ENCODE measurements around the gene ARSA.

Gene ARSA

GRCh38 chr22:50605613-50606074 is 22.3 kb downstream of the ARSA start:
- no peaks in the 10 kb centered on the region for H3K36me3 ChIP-seq (ENCODE audit: control insufficient read depth, low read depth, low read length)
- H3K4me1 ChIP-seq (ENCODE audit: control insufficient read depth, low read depth, low read length): no peaks in the 10 kb centered on the region
- H3K9ac ChIP-seq (ENCODE audit: low read length): no peak overlapping the region
- H3K4me3 ChIP-seq (ENCODE audit: low read length): no peak overlapping the region
- H3K9me3 ChIP-seq (ENCODE audit: control insufficient read depth, low read depth, low read length): no peaks in the 10 kb centered on the region
- no peak overlapping the region for H3K27ac ChIP-seq (ENCODE audit: low read length)
- H3K27me3 ChIP-seq (ENCODE audit: control insufficient read depth, insufficient read depth, low read length): peaks cover 19% of the 10 kb centered on the region

- no peaks in the 10 kb centered on the region for H3K9me3 ChIP-seq (ENCODE audit: control insufficient read depth, low read depth, low read length)
- no peak overlapping the region for H3K27ac ChIP-seq (ENCODE audit: low read length)
- no peaks in the 10 kb centered on the region for H3K4me1 ChIP-seq (ENCODE audit: control insufficient read depth, low read depth, low read length)
- H3K27me3 ChIP-seq (ENCODE audit: control insufficient read depth, insufficient read depth, low read length): peaks cover 19% of the 10 kb centered on the region
- no peak overlapping the region for H3K4me3 ChIP-seq (ENCODE audit: low read length)
- H3K36me3 ChIP-seq (ENCODE audit: control insufficient read depth, low read depth, low read length): no peaks in the 10 kb centered on the region
- no peak overlapping the region for H3K9ac ChIP-seq (ENCODE audit: low read length)
Observed at GRCh38 chr22:50605002-50605612, 22.8 kb downstream of the ARSA start.

GRCh38 chr22:50604256-50605001 is 23.5 kb downstream of the ARSA start:
- Histone ChIP-seq H3K27me3 (ENCODE audit: control insufficient read depth, insufficient read depth, low read length) (peaks cover 26% of the 10 kb centered on the region), H3K4me1 (ENCODE audit: control insufficient read depth, low read depth, low read length) (no peaks in the 10 kb centered on the region), H3K36me3 (ENCODE audit: control insufficient read depth, low read depth, low read length) (no peaks in the 10 kb centered on the region), H3K4me3 (ENCODE audit: low read length) (no peak overlapping the region), H3K27ac (ENCODE audit: low read length) (no peak overlapping the region), H3K9ac (ENCODE audit: low read length) (no peak overlapping the region), H3K9me3 (ENCODE audit: control insufficient read depth, low read depth, low read length) (no peaks in the 10 kb centered on the region)

- Histone ChIP-seq H3K9ac (ENCODE audit: low read length) (no peak overlapping the region), H3K27me3 (ENCODE audit: control insufficient read depth, insufficient read depth, low read length) (peaks cover 33% of the 10 kb centered on the region), H3K4me1 (ENCODE audit: control insufficient read depth, low read depth, low read length) (no peaks in the 10 kb centered on the region)
Observed at GRCh38 chr22:50603511-50604255, 24.3 kb downstream of the ARSA start.

GRCh38 chr22:50602338-50602700 is 25.6 kb downstream of the ARSA start:
- no peaks in the 10 kb centered on the region for H3K9me3 ChIP-seq (ENCODE audit: control insufficient read depth, low read depth, low read length)
- H3K27me3 ChIP-seq (ENCODE audit: control insufficient read depth, insufficient read depth, low read length): peaks cover 40% of the 10 kb centered on the region
- no peaks in the 10 kb centered on the region for H3K36me3 ChIP-seq (ENCODE audit: control insufficient read depth, low read depth, low read length)
- H3K27ac ChIP-seq (ENCODE audit: low read length): no peak overlapping the region
- H3K4me3 ChIP-seq (ENCODE audit: low read length): no peak overlapping the region
- no peak overlapping the region for H3K9ac ChIP-seq (ENCODE audit: low read length)
- no peaks in the 10 kb centered on the region for H3K4me1 ChIP-seq (ENCODE audit: control insufficient read depth, low read depth, low read length)

More at GRCh38 chr22:50603511-50604255, 24.3 kb downstream of the ARSA start:
- H3K4me3 ChIP-seq (ENCODE audit: low read length): no peak overlapping the region
- no peak overlapping the region for H3K27ac ChIP-seq (ENCODE audit: low read length)
- no peaks in the 10 kb centered on the region for H3K9me3 ChIP-seq (ENCODE audit: control insufficient read depth, low read depth, low read length)
- no peaks in the 10 kb centered on the region for H3K36me3 ChIP-seq (ENCODE audit: control insufficient read depth, low read depth, low read length)

GRCh38 chr22:50601669-50602337 is 26.1 kb downstream of the ARSA start:
- H3K9me3 ChIP-seq (ENCODE audit: control insufficient read depth, low read depth, low read length): no peaks in the 10 kb centered on the region
- H3K9ac ChIP-seq (ENCODE audit: low read length): no peak overlapping the region
- no peaks in the 10 kb centered on the region for H3K4me1 ChIP-seq (ENCODE audit: control insufficient read depth, low read depth, low read length)
- no peaks in the 10 kb centered on the region for H3K36me3 ChIP-seq (ENCODE audit: control insufficient read depth, low read depth, low read length)
- no peak overlapping the region for H3K4me3 ChIP-seq (ENCODE audit: low read length)
- peaks cover 40% of the 10 kb centered on the region for H3K27me3 ChIP-seq (ENCODE audit: control insufficient read depth, insufficient read depth, low read length)
- H3K27ac ChIP-seq (ENCODE audit: low read length): no peak overlapping the region

- Histone ChIP-seq H3K27me3 (ENCODE audit: control insufficient read depth, insufficient read depth, low read length) (peaks cover 40% of the 10 kb centered on the region), H3K27ac (ENCODE audit: low read length) (no peak overlapping the region), H3K4me3 (ENCODE audit: low read length) (peak overlapping the region; percentile 42), H3K36me3 (ENCODE audit: control insufficient read depth, low read depth, low read length) (no peaks in the 10 kb centered on the region), H3K9me3 (ENCODE audit: control insufficient read depth, low read depth, low read length) (no peaks in the 10 kb centered on the region), H3K4me1 (ENCODE audit: control insufficient read depth, low read depth, low read length) (no peaks in the 10 kb centered on the region), H3K9ac (ENCODE audit: low read length) (no peak overlapping the region)
Observed at GRCh38 chr22:50600967-50601668, 26.8 kb downstream of the ARSA start.

GRCh38 chr22:50600538-50600937 is 27.4 kb downstream of the ARSA start, which contains the start of gene MAPK8IP2:
TSS of gene MAPK8IP2 (plus strand) at chr22:50600793. CDS start at chr22:50600819, 26 bp downstream.
- Histone ChIP-seq H3K9ac (ENCODE audit: low read length) (no peak within 1 kb of the TSS), H3K36me3 (ENCODE audit: control insufficient read depth, low read depth, low read length) (no peaks in the 10 kb centered on the region), H3K4me1 (ENCODE audit: control insufficient read depth, low read depth, low read length) (no peaks in the 10 kb centered on the region), H3K27me3 (ENCODE audit: control insufficient read depth, insufficient read depth, low read length) (peaks cover 40% of the 10 kb centered on the region), H3K4me3 (ENCODE audit: low read length) (peak within 1 kb of the TSS; percentile 42), H3K9me3 (ENCODE audit: control insufficient read depth, low read depth, low read length) (no peaks in the 10 kb centered on the region), H3K27ac (ENCODE audit: low read length) (no peak within 1 kb of the TSS)

GRCh38 chr22:50599816-50600455 is 28.0 kb downstream of the ARSA start:
- Histone ChIP-seq H3K4me1 (ENCODE audit: control insufficient read depth, low read depth, low read length) (no peaks in the 10 kb centered on the region), H3K36me3 (ENCODE audit: control insufficient read depth, low read depth, low read length) (no peaks in the 10 kb centered on the region), H3K9ac (ENCODE audit: low read length) (no peak overlapping the region), H3K27me3 (ENCODE audit: control insufficient read depth, insufficient read depth, low read length) (peaks cover 40% of the 10 kb centered on the region), H3K9me3 (ENCODE audit: control insufficient read depth, low read depth, low read length) (no peaks in the 10 kb centered on the region), H3K27ac (ENCODE audit: low read length) (no peak overlapping the region), H3K4me3 (ENCODE audit: low read length) (peak overlapping the region; percentile 13)

GRCh38 chr22:50597097-50597496 is 30.9 kb downstream of the ARSA start:
- peaks cover 32% of the 10 kb centered on the region for H3K27me3 ChIP-seq (ENCODE audit: control insufficient read depth, insufficient read depth, low read length)
- no peaks in the 10 kb centered on the region for H3K9me3 ChIP-seq (ENCODE audit: control insufficient read depth, low read depth, low read length)
- H3K9ac ChIP-seq (ENCODE audit: low read length): no peak overlapping the region
- no peaks in the 10 kb centered on the region for H3K4me1 ChIP-seq (ENCODE audit: control insufficient read depth, low read depth, low read length)
- H3K27ac ChIP-seq (ENCODE audit: low read length): no peak overlapping the region
- no peak overlapping the region for H3K4me3 ChIP-seq (ENCODE audit: low read length)
- no peaks in the 10 kb centered on the region for H3K36me3 ChIP-seq (ENCODE audit: control insufficient read depth, low read depth, low read length)

Measured in iPS-18a (cell line).